ENCODE results near the gene SV2A.

Gene SV2A

GRCh38 chr1:149931212-149931790 is 13.7 kb upstream of the SV2A start:
- H3K9me3 ChIP-seq (ENCODE audit: control insufficient read depth, low read length) = no peaks in the 10 kb centered on the region
- H3K27ac ChIP-seq (ENCODE audit: insufficient read depth, low read depth, low read length, poor library complexity, severe bottlenecking) = no peak overlapping the region
- 87 to 88% methylated on average over 13 of the region's 13 CpGs for WGBS, 2 experiments

GRCh38 chr1:149929856-149930255 is 12.2 kb upstream of the SV2A start:
- Histone ChIP-seq H3K4me1 (ENCODE audit: control insufficient read depth, insufficient read depth, low read length) (peaks cover 15% of the 10 kb centered on the region), H3K27me3 (ENCODE audit: control insufficient read depth, insufficient read depth, low read length, poor library complexity, severe bottlenecking) (no peaks in the 10 kb centered on the region), H3K36me3 (ENCODE audit: control insufficient read depth, insufficient read depth, low read length) (peaks cover 15% of the 10 kb centered on the region), H3K4me3 (ENCODE audit: insufficient read depth, low read depth, low read length) (no peak overlapping the region), H3K27ac (ENCODE audit: insufficient read depth, low read depth, low read length, poor library complexity, severe bottlenecking) (no peak overlapping the region), H3K9me3 (ENCODE audit: control insufficient read depth, low read length) (no peaks in the 10 kb centered on the region)
- 93 to 94% methylated on average over 2 of the region's 2 CpGs for WGBS, 2 experiments

More at GRCh38 chr1:149931212-149931790, 13.7 kb upstream of the SV2A start:
- peaks cover 2% of the 10 kb centered on the region for H3K36me3 ChIP-seq (ENCODE audit: control insufficient read depth, insufficient read depth, low read length)
- H3K4me1 ChIP-seq (ENCODE audit: control insufficient read depth, insufficient read depth, low read length) = peaks cover 8% of the 10 kb centered on the region
- no peaks in the 10 kb centered on the region for H3K27me3 ChIP-seq (ENCODE audit: control insufficient read depth, insufficient read depth, low read length, poor library complexity, severe bottlenecking)
- no peak overlapping the region for H3K4me3 ChIP-seq (ENCODE audit: insufficient read depth, low read depth, low read length)

GRCh38 chr1:149928401-149928724 is 10.7 kb upstream of the SV2A start:
- H3K27ac ChIP-seq (ENCODE audit: insufficient read depth, low read depth, low read length, poor library complexity, severe bottlenecking) = peak overlapping the region; percentile 86
- 19 to 30% methylated on average over 1 of the region's 1 CpG for WGBS, 2 experiments

GRCh38 chr1:149927563-149928400 is 10.1 kb upstream of the SV2A start, which contains the start of gene SF3B4:
TSS of gene SF3B4 (minus strand) at chr1:149927803. CDS start at chr1:149927759, 44 bp downstream.
- Histone ChIP-seq H3K27me3 (ENCODE audit: control insufficient read depth, insufficient read depth, low read length, poor library complexity, severe bottlenecking) (no peaks in the 10 kb centered on the region), H3K36me3 (ENCODE audit: control insufficient read depth, insufficient read depth, low read length) (peaks cover 36% of the 10 kb centered on the region), H3K4me3 (ENCODE audit: insufficient read depth, low read depth, low read length) (peak within 1 kb of the TSS; percentile 80), H3K4me1 (ENCODE audit: control insufficient read depth, insufficient read depth, low read length) (peaks cover 15% of the 10 kb centered on the region), H3K9me3 (ENCODE audit: control insufficient read depth, low read length) (no peaks in the 10 kb centered on the region), H3K27ac (ENCODE audit: insufficient read depth, low read depth, low read length, poor library complexity, severe bottlenecking) (peak within 1 kb of the TSS; percentile 86)
- WGBS, 2 experiments = 0 to 1% methylated on average over 47 of the region's 47 CpGs

More at GRCh38 chr1:149928401-149928724, 10.7 kb upstream of the SV2A start:
- Histone ChIP-seq H3K4me1 (ENCODE audit: control insufficient read depth, insufficient read depth, low read length) (peaks cover 15% of the 10 kb centered on the region), H3K36me3 (ENCODE audit: control insufficient read depth, insufficient read depth, low read length) (peaks cover 30% of the 10 kb centered on the region), H3K9me3 (ENCODE audit: control insufficient read depth, low read length) (no peaks in the 10 kb centered on the region), H3K27me3 (ENCODE audit: control insufficient read depth, insufficient read depth, low read length, poor library complexity, severe bottlenecking) (no peaks in the 10 kb centered on the region), H3K4me3 (ENCODE audit: insufficient read depth, low read depth, low read length) (peak overlapping the region; percentile 80)

GRCh38 chr1:149927056-149927562 is 9.5 kb upstream of the SV2A start:
- Histone ChIP-seq H3K9me3 (ENCODE audit: control insufficient read depth, low read length) (no peaks in the 10 kb centered on the region), H3K36me3 (ENCODE audit: control insufficient read depth, insufficient read depth, low read length) (peaks cover 41% of the 10 kb centered on the region), H3K27me3 (ENCODE audit: control insufficient read depth, insufficient read depth, low read length, poor library complexity, severe bottlenecking) (no peaks in the 10 kb centered on the region), H3K27ac (ENCODE audit: insufficient read depth, low read depth, low read length, poor library complexity, severe bottlenecking) (no peak overlapping the region), H3K4me3 (ENCODE audit: insufficient read depth, low read depth, low read length) (peak overlapping the region; percentile 80), H3K4me1 (ENCODE audit: control insufficient read depth, insufficient read depth, low read length) (peaks cover 15% of the 10 kb centered on the region)
- whole genome bisulfite sequencing, 2 experiments = 2% methylated on average over 9 to 10 of the region's 10 CpGs

GRCh38 chr1:149926296-149926695 is 8.7 kb upstream of the SV2A start:
- Histone ChIP-seq H3K9me3 (ENCODE audit: control insufficient read depth, low read length) (no peaks in the 10 kb centered on the region), H3K27ac (ENCODE audit: insufficient read depth, low read depth, low read length, poor library complexity, severe bottlenecking) (no peak overlapping the region), H3K27me3 (ENCODE audit: control insufficient read depth, insufficient read depth, low read length, poor library complexity, severe bottlenecking) (no peaks in the 10 kb centered on the region), H3K4me3 (ENCODE audit: insufficient read depth, low read depth, low read length) (peak overlapping the region; percentile 80), H3K36me3 (ENCODE audit: control insufficient read depth, insufficient read depth, low read length) (peaks cover 41% of the 10 kb centered on the region), H3K4me1 (ENCODE audit: control insufficient read depth, insufficient read depth, low read length) (peaks cover 15% of the 10 kb centered on the region)
- WGBS, 2 experiments = 94 to 95% methylated on average over 9 of the region's 9 CpGs

GRCh38 chr1:149925751-149926150 is 8.1 kb upstream of the SV2A start:
- Histone ChIP-seq H3K4me3 (ENCODE audit: insufficient read depth, low read depth, low read length) (no peak overlapping the region), H3K4me1 (ENCODE audit: control insufficient read depth, insufficient read depth, low read length) (peaks cover 15% of the 10 kb centered on the region), H3K27ac (ENCODE audit: insufficient read depth, low read depth, low read length, poor library complexity, severe bottlenecking) (no peak overlapping the region), H3K36me3 (ENCODE audit: control insufficient read depth, insufficient read depth, low read length) (peaks cover 41% of the 10 kb centered on the region), H3K9me3 (ENCODE audit: control insufficient read depth, low read length) (no peaks in the 10 kb centered on the region), H3K27me3 (ENCODE audit: control insufficient read depth, insufficient read depth, low read length, poor library complexity, severe bottlenecking) (no peaks in the 10 kb centered on the region)
- WGBS, 2 experiments = 95% methylated on average over 2 of the region's 2 CpGs

GRCh38 chr1:149925345-149925744 is 7.7 kb upstream of the SV2A start:
- no peak overlapping the region for H3K27ac ChIP-seq (ENCODE audit: insufficient read depth, low read depth, low read length, poor library complexity, severe bottlenecking)
- H3K36me3 ChIP-seq (ENCODE audit: control insufficient read depth, insufficient read depth, low read length) = peaks cover 41% of the 10 kb centered on the region
- H3K9me3 ChIP-seq (ENCODE audit: control insufficient read depth, low read length) = no peaks in the 10 kb centered on the region
- H3K4me1 ChIP-seq (ENCODE audit: control insufficient read depth, insufficient read depth, low read length) = peaks cover 15% of the 10 kb centered on the region
- H3K4me3 ChIP-seq (ENCODE audit: insufficient read depth, low read depth, low read length) = no peak overlapping the region
- H3K27me3 ChIP-seq (ENCODE audit: control insufficient read depth, insufficient read depth, low read length, poor library complexity, severe bottlenecking) = no peaks in the 10 kb centered on the region
- 93 to 96% methylated on average over 3 of the region's 3 CpGs for WGBS, 2 experiments

- 95 to 96% methylated on average over 10 of the region's 10 CpGs for WGBS, 2 experiments
- H3K4me3 ChIP-seq (ENCODE audit: insufficient read depth, low read depth, low read length) = no peak overlapping the region
- peaks cover 41% of the 10 kb centered on the region for H3K36me3 ChIP-seq (ENCODE audit: control insufficient read depth, insufficient read depth, low read length)
- no peak overlapping the region for H3K27ac ChIP-seq (ENCODE audit: insufficient read depth, low read depth, low read length, poor library complexity, severe bottlenecking)
- H3K9me3 ChIP-seq (ENCODE audit: control insufficient read depth, low read length) = no peaks in the 10 kb centered on the region
- H3K4me1 ChIP-seq (ENCODE audit: control insufficient read depth, insufficient read depth, low read length) = peaks cover 15% of the 10 kb centered on the region
- H3K27me3 ChIP-seq (ENCODE audit: control insufficient read depth, insufficient read depth, low read length, poor library complexity, severe bottlenecking) = no peaks in the 10 kb centered on the region
Measured at GRCh38 chr1:149923626-149924025, 6.0 kb upstream of the SV2A start.

GRCh38 chr1:149916898-149917252 is 769 bp downstream of the SV2A start:
- Histone ChIP-seq H3K9me3 (ENCODE audit: control insufficient read depth, low read length) (no peaks in the 10 kb centered on the region), H3K4me3 (ENCODE audit: insufficient read depth, low read depth, low read length) (peak overlapping the region; percentile 59), H3K27me3 (ENCODE audit: control insufficient read depth, insufficient read depth, low read length, poor library complexity, severe bottlenecking) (no peaks in the 10 kb centered on the region), H3K36me3 (ENCODE audit: control insufficient read depth, insufficient read depth, low read length) (no peaks in the 10 kb centered on the region), H3K27ac (ENCODE audit: insufficient read depth, low read depth, low read length, poor library complexity, severe bottlenecking) (no peak overlapping the region), H3K4me1 (ENCODE audit: control insufficient read depth, insufficient read depth, low read length) (peaks cover 20% of the 10 kb centered on the region)
- WGBS, 2 experiments = 2 to 3% methylated on average over 10 of the region's 10 CpGs
